Activated naive CD4-positive, alpha-beta T cell treated with Interleukin-2 at 50 U/mL for 16 hours (primary cell): Measurements from ENCODE around the gene CTRB1.

Source experiments
- DNase-seq: peaks from one replicate; pipeline ENCODE4 v3.0.0-alpha.2; 2020

The CTRB1 gene

GRCh38 chr16:75218256-75219076, at the start of gene CTRB1:
Gene CTRB1, plus strand, starts transcription at chr16:75218988. Its CDS starts 20 bp downstream, at chr16:75219008.
- DNase-seq: peak; percentile 14

GRCh38 chr16:75169899-75170405, 48.8 kb upstream of the CTRB1 start:
- DNase-seq: no peak

GRCh38 chr16:75172578-75172977, 46.2 kb upstream of the CTRB1 start:
- DNase-seq: no peak

GRCh38 chr16:75175074-75175473, 43.7 kb upstream of the CTRB1 start:
- no peak for DNase-seq

- DNase-seq: no peak
Measured at GRCh38 chr16:75176926-75177325, 41.9 kb upstream of the CTRB1 start.

- DNase-seq: no peak
Measured at GRCh38 chr16:75179208-75179607, 39.6 kb upstream of the CTRB1 start.

GRCh38 chr16:75181630-75182029, 37.2 kb upstream of the CTRB1 start:
- no peak for DNase-seq

- DNase-seq: no peak
Measured at GRCh38 chr16:75188832-75189477, 29.8 kb upstream of the CTRB1 start.

- DNase-seq: no peak
Measured at GRCh38 chr16:75189638-75190245, 29.0 kb upstream of the CTRB1 start.

GRCh38 chr16:75192606-75193264, 26.1 kb upstream of the CTRB1 start:
- DNase-seq: no peak

- DNase-seq: no peak
Measured at GRCh38 chr16:75193265-75193650, 25.5 kb upstream of the CTRB1 start.

GRCh38 chr16:75193730-75194444, 24.9 kb upstream of the CTRB1 start:
- no peak for DNase-seq

- DNase-seq: no peak
Measured at GRCh38 chr16:75195811-75196790, 22.7 kb upstream of the CTRB1 start.

- DNase-seq: no peak
Measured at GRCh38 chr16:75196836-75197235, 22.0 kb upstream of the CTRB1 start.

GRCh38 chr16:75197522-75198134, 21.2 kb upstream of the CTRB1 start:
- no peak for DNase-seq

- DNase-seq: no peak
Measured at GRCh38 chr16:75198135-75198600, 20.6 kb upstream of the CTRB1 start.

- no peak for DNase-seq
Measured at GRCh38 chr16:75202069-75202590, 16.7 kb upstream of the CTRB1 start.

GRCh38 chr16:75203096-75203495, 15.7 kb upstream of the CTRB1 start:
- no peak for DNase-seq

GRCh38 chr16:75203667-75204409, 14.9 kb upstream of the CTRB1 start:
- no peak for DNase-seq

- DNase-seq: no peak
Measured at GRCh38 chr16:75204410-75204758, 14.4 kb upstream of the CTRB1 start.
